GM13976 (cell line): ENCODE data around the gene MRPS17.

Experiments used
- DNase-seq: peaks from one replicate; pipeline ENCODE4 v3.0.0; 2012; ENCODE audit warnings: low spot score
- in situ Hi-C: fragments of 300-500 bp; cut with MboI; formaldehyde crosslinking; loops from one replicate; pipeline ENCODE4 v1.12.0; 2022; ENCODE audit warnings: low sequenced_read_pairs, mixed read lengths, inconsistent platforms; ENCODE audit not compliant: unreplicated experiment
- TF ChIP-seq, protein P1 (sequence below): IDR thresholded peaks from 2 replicates; pipeline ENCODE4 v1.5.1; 2012; ENCODE audit warnings: borderline replicate concordance, mild to moderate bottlenecking; ENCODE audit not compliant: insufficient read depth; ENCODE audit errors: extremely low read depth, missing control alignments, control extremely low read depth

The MRPS17 gene

DNA sequence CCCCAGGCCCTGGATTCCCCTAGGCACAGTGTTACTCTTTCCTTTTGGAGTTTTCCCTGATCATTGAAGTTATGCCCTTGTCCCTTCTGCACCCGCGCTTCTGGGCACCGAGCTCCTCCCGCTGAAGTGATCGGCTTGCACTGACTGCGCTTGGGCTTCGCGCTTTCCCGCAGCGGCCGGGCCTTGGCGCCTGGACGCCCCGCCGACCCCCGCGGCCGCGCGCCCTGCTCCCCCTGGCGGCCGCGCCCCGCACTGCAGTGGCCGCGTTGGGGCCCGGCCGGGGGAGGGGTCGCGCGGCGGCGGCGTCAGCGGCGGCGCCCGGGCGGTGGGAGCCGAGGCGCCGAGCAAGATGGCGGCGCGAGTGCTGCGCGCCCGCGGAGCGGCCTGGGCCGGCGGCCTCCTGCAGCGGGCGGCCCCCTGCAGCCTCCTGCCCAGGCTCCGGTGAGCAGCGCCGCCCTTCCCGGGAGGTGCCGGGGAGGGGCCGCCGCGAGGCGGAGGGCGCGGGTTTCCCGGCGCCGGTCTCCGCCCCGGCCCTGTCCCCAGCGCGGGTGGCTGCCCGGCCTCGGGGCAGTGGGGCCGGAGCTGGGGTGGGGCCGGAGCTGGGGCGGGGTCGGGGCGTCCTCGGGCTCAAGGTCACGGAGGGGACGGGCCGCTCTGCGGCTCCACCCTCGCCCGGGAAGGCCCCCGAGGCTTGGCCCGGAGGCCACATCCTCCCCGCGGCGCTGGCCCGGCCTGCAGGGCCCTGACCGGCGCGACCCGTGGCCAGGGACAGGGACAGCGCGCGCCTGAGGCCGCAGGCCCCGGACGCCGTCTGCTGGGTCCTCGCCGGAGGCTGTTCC lies 12.8 kb downstream of the MRPS17 start, which contains the start of gene NIPSNAP2:
TSS of gene NIPSNAP2 (plus strand) at position 325 of the 839 bp plus-strand sequence. CDS start at position 350, 25 bp downstream.
- TF ChIP-seq, protein P1, sequence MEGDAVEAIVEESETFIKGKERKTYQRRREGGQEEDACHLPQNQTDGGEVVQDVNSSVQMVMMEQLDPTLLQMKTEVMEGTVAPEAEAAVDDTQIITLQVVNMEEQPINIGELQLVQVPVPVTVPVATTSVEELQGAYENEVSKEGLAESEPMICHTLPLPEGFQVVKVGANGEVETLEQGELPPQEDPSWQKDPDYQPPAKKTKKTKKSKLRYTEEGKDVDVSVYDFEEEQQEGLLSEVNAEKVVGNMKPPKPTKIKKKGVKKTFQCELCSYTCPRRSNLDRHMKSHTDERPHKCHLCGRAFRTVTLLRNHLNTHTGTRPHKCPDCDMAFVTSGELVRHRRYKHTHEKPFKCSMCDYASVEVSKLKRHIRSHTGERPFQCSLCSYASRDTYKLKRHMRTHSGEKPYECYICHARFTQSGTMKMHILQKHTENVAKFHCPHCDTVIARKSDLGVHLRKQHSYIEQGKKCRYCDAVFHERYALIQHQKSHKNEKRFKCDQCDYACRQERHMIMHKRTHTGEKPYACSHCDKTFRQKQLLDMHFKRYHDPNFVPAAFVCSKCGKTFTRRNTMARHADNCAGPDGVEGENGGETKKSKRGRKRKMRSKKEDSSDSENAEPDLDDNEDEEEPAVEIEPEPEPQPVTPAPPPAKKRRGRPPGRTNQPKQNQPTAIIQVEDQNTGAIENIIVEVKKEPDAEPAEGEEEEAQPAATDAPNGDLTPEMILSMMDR, result peak; percentile 96
- DNase-seq, result peak; percentile 91
- in situ Hi-C loops, result loop anchor here (10.0 kb wide), 1 partner anchor 320 kb away; no protein-coding TSS in a partner anchor

- TF ChIP-seq, protein P1, result no peak
- in situ Hi-C loops, result loop anchor here (10.0 kb wide), 1 partner anchor 320 kb away; no protein-coding TSS in a partner anchor
- DNase-seq, result no peak
These were observed 13.4 kb downstream of the MRPS17 start for GRCh38 chr7:55965100-55965470.

DNA sequence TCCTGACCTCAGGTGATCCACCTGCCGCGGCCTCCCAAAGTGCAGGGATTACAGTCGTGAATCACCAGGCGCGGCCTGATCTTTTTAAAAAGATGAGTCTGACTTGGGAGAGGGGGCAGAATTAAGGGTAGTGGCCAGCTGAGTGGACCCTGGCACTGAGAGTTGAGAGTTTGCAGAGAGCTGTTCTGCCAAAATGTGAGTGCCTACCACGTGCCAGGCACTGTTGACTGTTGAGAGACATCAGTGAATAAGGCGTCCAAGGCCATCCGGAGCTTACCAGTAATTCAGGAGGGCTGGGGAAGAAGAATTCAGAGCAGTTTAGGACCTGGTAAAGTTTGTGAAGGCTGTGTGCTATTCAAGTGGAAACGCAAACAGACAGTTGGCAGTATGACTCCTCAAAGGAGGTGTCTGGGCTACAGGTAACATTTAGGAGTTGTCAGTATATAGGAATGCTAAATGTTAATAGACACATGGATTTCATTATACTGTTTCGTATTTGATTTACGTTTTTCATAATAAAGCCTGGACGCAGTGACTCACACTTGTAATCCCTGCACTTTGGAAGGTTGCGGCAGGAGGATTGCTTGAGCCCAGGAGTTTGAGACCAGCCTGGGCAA lies 14.2 kb downstream of the MRPS17 start:
- TF ChIP-seq, protein P1, result no peak
- in situ Hi-C loops, result loop anchor here (10.0 kb wide), 1 partner anchor 321 kb away; no protein-coding TSS in a partner anchor
- DNase-seq, result no peak

GRCh38 chr7:55966851-55967250 lies 15.2 kb downstream of the MRPS17 start:
- in situ Hi-C loops, result loop anchor here (10.0 kb wide), 1 partner anchor 322 kb away; no protein-coding TSS in a partner anchor
- no peak for DNase-seq
- TF ChIP-seq, protein P1, result no peak

GRCh38 chr7:55969391-55969790 lies 17.7 kb downstream of the MRPS17 start:
- DNase-seq, result no peak
- in situ Hi-C loops, result loop anchor here (10.0 kb wide), 1 partner anchor 325 kb away; no protein-coding TSS in a partner anchor
- TF ChIP-seq, protein P1, result no peak

DNA sequence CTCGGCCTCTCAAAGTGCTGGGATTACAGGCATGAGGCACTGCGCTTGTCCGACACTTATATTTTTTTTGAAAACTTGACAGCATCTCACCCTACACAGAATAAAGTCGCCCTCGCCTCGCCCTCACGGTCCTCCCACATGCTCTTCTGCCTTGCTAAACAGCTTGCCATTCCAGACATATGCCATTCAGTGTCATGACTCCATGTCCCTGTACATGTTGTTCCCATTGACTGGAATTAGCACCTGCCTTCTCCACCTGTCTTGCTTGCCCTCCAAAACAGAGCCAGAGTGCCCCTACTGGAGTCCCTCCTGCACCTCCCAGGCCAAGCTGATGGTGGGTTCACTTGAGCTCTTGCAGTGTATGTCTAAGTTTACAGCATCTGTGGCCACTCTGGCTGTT lies 18.9 kb downstream of the MRPS17 start:
- DNase-seq, result no peak
- TF ChIP-seq, protein P1, result no peak
- in situ Hi-C loops, result no loop called here
